ENCODE data around the gene KSR2.

KSR2 gene

GRCh38 chr12:117589021-117589420 is 379.8 kb downstream of the KSR2 start:
- no peak for TF ChIP-seq EZH2 (IDR thresholded peaks at IDR 0.05; ENCODE audit: borderline replicate concordance, low read length)
- TF ChIP-seq CTCF (IDR thresholded peaks at IDR 0.05; ENCODE audit: low read length) = no peak
- H3K9me2 ChIP-seq (ENCODE audit: low read depth, low read length) = no peaks in the 10 kb centered on the region
- H2AFZ ChIP-seq (ENCODE audit: low read length) = no peak overlapping the region
- H4K20me1 ChIP-seq (ENCODE audit: insufficient read depth, low read length) = no peaks in the 10 kb centered on the region
- H3K9me3 ChIP-seq (ENCODE audit: low read length) = no peaks in the 10 kb centered on the region
- H3K9ac ChIP-seq (ENCODE audit: low read length) = no peak overlapping the region
- H3F3A ChIP-seq (ENCODE audit: insufficient read depth, low read length) = no peaks in the 10 kb centered on the region
- H3K4me2 ChIP-seq (ENCODE audit: low read length) = no peak overlapping the region
- H3K27me3 ChIP-seq (ENCODE audit: insufficient read depth, low read length) = no peaks in the 10 kb centered on the region
- H3K79me2 ChIP-seq (ENCODE audit: insufficient read depth, low read length) = no peaks in the 10 kb centered on the region
- no peaks in the 10 kb centered on the region for H3K36me3 ChIP-seq (ENCODE audit: insufficient read depth, low read length)
- H3K4me1 ChIP-seq (ENCODE audit: insufficient read depth, low read length, severe bottlenecking) = no peaks in the 10 kb centered on the region
- no peak overlapping the region for H3K4me3 ChIP-seq (ENCODE audit: low read depth, low read length, poor library complexity, severe bottlenecking)
- H3K27ac ChIP-seq (ENCODE audit: low read depth, low read length, poor library complexity, severe bottlenecking) = no peak overlapping the region

GRCh38 chr12:117587631-117588287 is 381.0 kb downstream of the KSR2 start:
- H3K36me3 ChIP-seq (ENCODE audit: insufficient read depth, low read length) = no peaks in the 10 kb centered on the region
- no peak overlapping the region for H3K27ac ChIP-seq (ENCODE audit: low read depth, low read length, poor library complexity, severe bottlenecking)
- no peak overlapping the region for H3K4me3 ChIP-seq (ENCODE audit: low read depth, low read length, poor library complexity, severe bottlenecking)
- H3F3A ChIP-seq (ENCODE audit: insufficient read depth, low read length) = no peaks in the 10 kb centered on the region
- H3K27me3 ChIP-seq (ENCODE audit: insufficient read depth, low read length) = no peaks in the 10 kb centered on the region
- H3K4me2 ChIP-seq (ENCODE audit: low read length) = no peak overlapping the region
- no peaks in the 10 kb centered on the region for H4K20me1 ChIP-seq (ENCODE audit: insufficient read depth, low read length)
- no peaks in the 10 kb centered on the region for H3K9me3 ChIP-seq (ENCODE audit: low read length)
- no peaks in the 10 kb centered on the region for H3K4me1 ChIP-seq (ENCODE audit: insufficient read depth, low read length, severe bottlenecking)
- no peak overlapping the region for H2AFZ ChIP-seq (ENCODE audit: low read length)
- TF ChIP-seq EZH2 (IDR thresholded peaks at IDR 0.05; ENCODE audit: borderline replicate concordance, low read length) = no peak
- peak; percentile 82 for TF ChIP-seq CTCF (IDR thresholded peaks at IDR 0.05; ENCODE audit: low read length)
- no peak overlapping the region for H3K9ac ChIP-seq (ENCODE audit: low read length)
- H3K79me2 ChIP-seq (ENCODE audit: insufficient read depth, low read length) = no peaks in the 10 kb centered on the region
- no peaks in the 10 kb centered on the region for H3K9me2 ChIP-seq (ENCODE audit: low read depth, low read length)

GRCh38 chr12:117583677-117584225 is 385.0 kb downstream of the KSR2 start:
- Histone ChIP-seq H3K27me3 (ENCODE audit: insufficient read depth, low read length) (no peaks in the 10 kb centered on the region), H3K4me1 (ENCODE audit: insufficient read depth, low read length, severe bottlenecking) (no peaks in the 10 kb centered on the region), H3K9ac (ENCODE audit: low read length) (no peak overlapping the region), H3K9me2 (ENCODE audit: low read depth, low read length) (no peaks in the 10 kb centered on the region), H3K79me2 (ENCODE audit: insufficient read depth, low read length) (no peaks in the 10 kb centered on the region), H2AFZ (ENCODE audit: low read length) (no peak overlapping the region), H4K20me1 (ENCODE audit: insufficient read depth, low read length) (no peaks in the 10 kb centered on the region), H3K27ac (ENCODE audit: low read depth, low read length, poor library complexity, severe bottlenecking) (no peak overlapping the region), H3K9me3 (ENCODE audit: low read length) (no peaks in the 10 kb centered on the region), H3K4me3 (ENCODE audit: low read depth, low read length, poor library complexity, severe bottlenecking) (no peak overlapping the region), H3K36me3 (ENCODE audit: insufficient read depth, low read length) (no peaks in the 10 kb centered on the region), H3F3A (ENCODE audit: insufficient read depth, low read length) (no peaks in the 10 kb centered on the region), H3K4me2 (ENCODE audit: low read length) (no peak overlapping the region)
- no peak for TF ChIP-seq EZH2 (IDR thresholded peaks at IDR 0.05; ENCODE audit: borderline replicate concordance, low read length)
- TF ChIP-seq CTCF (IDR thresholded peaks at IDR 0.05; ENCODE audit: low read length) = no peak
